GM19023 (cell line): ENCODE results near the gene SLC4A1.

Experiments used
- ATAC-seq: cut with Tn5 transposase; IDR thresholded peaks from one replicate; pipeline ENCODE4 v1.9.1; 2021; ENCODE audit warnings: mild to moderate bottlenecking, moderate library complexity; ENCODE audit not compliant: unreplicated experiment

The SLC4A1 gene

DNA sequence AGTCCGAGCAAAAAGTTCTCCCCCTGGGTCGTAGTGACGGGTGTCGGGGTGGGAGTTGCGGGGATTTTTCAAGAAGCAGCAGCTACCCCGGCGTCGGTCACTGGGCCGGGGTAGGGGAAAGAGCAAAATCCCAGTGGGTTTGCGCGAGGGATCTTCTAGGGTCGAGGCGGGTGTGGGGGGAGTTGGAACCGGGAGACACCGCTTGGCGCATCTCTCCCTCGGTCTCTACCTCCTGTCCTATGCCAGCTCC is 46.1 kb downstream of the SLC4A1 start:
- no peak for ATAC-seq

DNA sequence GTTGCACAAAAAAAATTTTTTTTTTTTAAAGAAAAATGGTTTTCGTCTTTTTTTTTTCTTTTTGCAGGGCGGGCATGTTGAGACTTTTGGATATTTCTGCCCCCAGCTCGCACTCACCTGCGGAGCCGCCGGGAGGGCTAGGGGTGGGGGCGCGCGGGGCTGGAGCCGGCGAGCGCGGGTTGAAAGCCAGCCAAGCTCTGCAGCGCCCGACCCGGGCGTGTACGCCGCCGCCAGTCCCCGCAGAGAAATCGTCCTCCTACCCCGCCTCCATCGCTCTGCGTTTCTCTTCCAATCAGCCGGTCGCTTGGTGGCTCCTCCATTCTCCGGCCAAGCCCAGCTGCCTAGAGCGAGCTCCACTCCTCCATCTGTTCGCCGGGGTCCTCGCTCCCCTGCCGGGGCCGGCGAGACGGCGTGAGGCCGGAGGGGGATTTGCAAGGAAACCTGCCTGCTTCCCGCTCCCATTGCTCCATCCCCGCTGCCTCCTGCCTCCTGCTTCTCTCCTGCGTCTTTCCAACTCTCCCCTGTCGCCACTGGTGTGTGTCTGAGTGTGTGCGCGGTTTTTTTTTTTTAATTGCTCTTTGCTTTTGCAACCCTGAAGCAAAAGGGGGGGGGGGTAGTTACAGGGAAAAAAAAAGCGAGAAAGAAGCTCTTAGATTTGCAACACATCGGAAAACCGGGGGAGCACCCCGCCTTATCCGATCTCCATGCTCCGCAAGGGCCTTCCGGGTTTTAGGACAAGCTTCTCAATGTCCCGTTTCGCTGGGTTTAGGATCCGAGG is 46.7 kb downstream of the SLC4A1 start:
- no peak for ATAC-seq

DNA sequence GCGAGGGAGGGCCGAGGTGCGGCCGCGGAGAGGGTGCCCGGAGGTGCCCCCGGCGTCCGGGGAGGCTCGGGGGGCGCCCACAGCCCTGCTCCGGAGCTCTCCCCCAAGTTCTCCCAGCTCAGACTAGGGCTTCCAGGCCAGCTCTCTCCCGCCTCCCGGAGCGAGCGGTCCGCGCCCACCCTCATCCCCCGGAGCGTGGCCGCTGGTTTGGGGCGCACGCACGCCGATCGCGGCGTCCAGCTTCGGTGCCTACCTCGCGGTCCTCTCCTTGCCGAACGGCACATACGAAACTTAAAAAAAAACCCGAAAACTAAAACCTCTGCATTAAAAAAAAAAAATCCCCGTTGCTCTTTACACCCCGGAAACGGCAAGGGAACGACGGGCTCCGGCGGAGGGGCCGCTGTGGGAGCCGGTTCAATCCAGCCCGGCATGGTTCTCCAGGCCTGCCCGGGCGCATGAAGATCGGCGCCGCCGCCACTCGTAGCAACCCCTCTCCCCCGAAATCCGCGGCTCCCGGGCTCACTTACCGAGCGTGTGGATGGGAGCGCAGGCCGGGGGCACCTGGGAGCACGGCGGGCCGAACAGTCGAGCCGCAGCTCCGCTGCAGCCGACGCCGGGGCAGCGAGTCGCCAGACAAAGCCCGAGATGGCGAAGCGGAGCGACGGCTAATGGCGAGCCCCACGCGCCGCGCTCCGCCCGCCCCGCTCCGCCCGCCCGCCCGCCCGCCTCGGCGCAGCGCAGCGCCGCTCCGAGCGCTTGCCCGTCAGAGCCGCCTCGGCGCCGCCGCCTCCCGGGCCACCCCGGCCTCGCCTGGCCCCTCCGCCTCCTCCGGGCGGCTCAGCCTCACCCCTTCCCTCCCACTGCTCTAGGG is 47.5 kb downstream of the SLC4A1 start:
- ATAC-seq: no peak

DNA sequence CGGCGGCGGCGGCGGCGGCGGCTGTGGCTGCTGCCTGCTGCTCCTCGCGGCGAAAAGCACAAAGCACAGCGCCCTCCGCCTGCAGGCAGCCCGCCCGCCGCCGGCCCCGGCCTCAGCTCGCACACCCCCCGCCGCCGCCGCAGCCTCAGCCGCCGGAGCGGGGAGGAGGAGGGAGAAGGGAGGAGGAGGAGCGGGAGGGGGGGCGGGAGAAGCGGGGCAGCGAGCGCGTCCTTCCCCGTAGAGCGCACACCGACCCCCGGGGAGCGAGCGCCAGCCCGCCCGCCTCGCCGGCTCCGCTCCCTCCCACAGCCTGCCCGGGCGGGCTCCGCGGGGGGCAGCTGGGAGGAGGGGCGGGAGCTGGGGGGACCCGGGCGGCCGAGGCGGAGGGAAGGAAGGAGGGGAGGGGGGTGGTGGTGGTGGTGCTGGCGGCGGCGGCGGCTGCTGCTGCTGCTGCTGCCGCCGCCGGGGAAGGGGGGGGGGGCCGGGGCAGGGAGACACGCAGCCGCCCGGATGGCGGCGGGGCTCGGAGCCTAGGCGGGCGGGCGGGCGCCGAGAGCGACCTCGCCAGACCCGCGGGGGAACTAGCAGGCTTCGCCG is 48.2 kb downstream of the SLC4A1 start, which contains the start of gene UBTF:
Gene UBTF (minus strand): TSS at position 60 of the 597 bp plus-strand sequence. CDS start 1,446 bp downstream, outside the sequence.
- peak; percentile 9 for ATAC-seq

DNA sequence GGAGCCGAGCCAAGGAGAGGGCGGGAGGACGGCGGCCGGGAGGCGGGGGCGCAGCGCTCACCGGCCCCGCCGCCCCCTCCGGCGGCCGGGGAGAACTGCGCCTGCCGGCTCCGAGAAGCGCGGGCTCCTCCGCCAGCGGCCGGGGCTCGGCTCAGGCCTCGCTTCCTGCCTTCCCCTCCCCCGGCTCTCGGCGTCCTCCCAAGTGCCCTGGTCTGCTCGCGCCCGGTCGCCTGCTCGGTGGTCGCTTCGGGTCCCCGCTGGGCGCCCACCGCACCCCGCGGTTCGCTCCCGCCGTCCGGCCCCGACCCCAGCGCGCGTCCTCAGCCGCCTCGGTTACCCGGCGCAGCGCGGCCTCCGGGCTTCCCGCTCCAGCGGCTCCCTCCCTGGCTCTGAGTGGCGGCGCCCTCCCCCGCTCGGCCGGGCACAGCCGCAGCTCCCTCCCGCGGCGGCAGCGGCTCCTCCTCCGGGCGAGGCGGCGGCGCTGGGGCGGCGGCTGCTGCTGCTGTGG is 48.8 kb downstream of the SLC4A1 start:
- peak; percentile 36 for ATAC-seq

DNA sequence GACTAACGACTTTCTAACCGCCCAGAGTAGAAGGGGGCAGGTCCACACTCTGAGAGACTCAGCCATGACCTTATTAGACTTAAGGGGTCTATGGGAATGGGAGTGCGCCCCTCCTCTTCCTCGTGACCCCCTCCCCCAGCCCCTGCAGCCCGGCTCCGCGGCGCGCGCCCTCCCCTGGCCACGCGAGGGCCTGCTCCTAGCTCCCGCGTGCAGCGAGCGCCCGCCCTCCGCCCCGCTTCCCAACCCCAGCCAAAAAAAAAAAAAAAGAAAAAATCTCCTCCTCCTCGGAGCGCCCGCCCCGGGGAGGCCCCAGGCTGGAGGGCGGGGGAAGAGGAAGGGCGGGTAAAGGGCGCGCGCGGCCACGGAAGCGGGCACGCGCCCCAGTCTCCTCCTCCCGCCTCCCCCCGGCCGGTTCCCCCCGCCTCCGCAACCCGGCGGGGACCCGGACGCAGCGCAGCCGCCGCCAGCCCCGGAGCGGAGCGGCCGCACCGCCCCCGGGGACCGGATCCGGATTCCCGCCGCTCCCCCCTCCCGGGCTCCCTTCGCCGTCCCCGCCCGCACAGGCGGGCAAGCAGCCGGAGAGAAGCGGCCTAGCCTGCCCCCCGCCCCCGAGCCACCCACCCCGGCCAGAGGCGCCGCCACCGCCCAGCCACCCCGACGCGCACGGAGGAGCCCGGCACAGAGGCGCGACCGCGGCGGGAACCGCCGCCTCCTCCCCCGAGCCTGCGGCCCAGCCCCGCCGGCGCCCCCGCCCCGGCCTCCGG is 49.4 kb downstream of the SLC4A1 start:
- peak; percentile 37 for ATAC-seq

DNA sequence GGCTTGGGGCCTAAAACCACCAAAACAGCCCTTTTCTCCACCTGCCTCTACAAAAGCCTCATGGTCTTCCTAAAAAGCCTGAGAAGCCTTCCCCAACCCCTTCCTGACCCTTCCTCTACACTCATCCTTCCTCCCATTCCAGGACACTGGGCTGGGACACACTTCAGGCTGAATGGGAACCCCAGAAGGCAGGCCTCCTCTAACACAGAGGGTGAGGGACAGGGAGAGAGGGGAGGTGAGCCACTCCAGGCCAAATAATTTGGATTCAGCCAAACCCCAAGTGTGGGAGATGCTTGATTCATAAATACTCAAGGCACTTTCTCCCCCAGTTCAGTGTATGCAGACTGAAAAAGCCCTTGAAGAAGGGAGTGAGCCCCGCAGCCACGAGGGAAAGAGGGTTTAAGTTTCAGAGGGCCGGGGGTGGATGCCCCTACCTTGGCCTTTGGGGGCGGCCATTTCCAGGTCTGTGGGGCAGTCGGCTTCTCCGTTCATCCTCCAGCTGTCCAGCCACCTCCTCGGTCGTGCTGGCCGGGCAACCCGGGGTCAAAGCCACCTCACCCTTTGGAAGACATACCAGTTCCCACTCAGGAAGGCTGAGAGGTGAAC is 50.1 kb downstream of the SLC4A1 start:
- no peak for ATAC-seq

DNA sequence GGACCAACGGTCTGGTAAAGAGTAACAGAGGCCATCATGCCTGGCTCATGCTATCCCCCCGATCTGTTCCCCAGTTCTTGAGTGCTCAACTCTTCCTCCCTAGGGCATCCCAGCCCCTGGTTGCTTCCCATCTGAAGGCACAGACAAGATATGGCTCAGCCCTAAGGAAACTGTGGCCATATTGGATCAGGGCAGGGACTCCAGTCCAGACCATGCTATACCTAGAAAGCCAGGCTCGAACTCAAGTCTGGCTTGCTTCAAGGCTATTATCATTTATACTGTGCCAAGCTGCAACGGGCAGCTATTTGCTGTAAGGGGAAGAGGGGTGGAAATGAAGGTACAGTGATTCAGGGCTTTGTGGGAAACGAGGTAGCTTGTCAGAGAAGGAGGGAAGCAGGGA is 51.2 kb downstream of the SLC4A1 start:
- ATAC-seq: no peak

DNA sequence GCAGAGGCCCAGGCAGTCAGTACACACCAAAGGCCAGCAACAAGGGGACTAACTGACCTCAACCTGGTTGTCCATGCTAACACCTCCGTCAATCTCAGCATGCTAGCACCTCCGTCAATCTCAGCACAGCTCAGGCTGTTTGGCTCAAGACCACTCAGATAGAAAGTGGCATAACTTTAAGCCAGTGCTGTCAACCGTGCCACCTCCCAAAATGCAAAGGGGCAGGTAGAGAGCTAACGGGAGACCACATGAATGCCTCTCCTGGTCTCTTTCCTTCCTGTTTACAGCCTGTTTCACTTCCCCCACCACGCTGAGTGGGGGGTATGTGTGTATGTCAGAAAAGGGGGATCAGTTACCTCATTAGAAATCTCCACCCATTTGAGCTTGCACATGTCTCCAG is 51.8 kb downstream of the SLC4A1 start:
- ATAC-seq: no peak

DNA sequence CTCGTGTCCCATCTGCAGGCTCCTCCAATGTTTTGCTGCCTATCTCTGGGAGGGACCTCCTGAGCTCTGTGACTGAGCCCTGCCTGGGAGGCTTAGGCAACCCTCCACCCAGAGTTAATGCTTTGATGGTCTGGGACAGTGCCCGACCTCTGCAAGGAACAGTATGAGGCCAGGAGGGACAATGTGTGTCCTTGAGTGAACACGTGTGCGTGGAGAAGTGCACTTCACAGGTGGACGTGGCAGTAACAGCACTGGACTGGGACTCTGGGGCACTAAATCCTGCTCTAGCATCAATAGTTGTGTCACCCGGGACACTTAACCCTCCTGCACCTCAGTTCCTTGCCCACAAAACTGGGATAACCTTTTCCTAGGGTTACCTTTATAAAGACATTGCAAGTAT is 53.0 kb downstream of the SLC4A1 start:
- no peak for ATAC-seq

DNA sequence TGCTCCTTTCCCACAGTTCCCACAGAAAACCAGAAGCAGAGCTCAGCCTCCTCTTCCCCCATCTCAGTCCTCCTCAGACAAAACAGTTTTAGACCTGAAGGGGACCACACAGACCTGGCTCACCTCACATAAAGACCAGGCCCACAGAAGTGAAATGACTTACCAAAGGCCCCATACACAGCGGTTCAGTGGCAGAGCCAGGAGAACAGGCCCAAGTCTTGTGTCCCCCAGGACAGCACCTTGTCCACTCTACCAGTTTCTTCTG is 53.8 kb downstream of the SLC4A1 start:
- ATAC-seq: no peak

DNA sequence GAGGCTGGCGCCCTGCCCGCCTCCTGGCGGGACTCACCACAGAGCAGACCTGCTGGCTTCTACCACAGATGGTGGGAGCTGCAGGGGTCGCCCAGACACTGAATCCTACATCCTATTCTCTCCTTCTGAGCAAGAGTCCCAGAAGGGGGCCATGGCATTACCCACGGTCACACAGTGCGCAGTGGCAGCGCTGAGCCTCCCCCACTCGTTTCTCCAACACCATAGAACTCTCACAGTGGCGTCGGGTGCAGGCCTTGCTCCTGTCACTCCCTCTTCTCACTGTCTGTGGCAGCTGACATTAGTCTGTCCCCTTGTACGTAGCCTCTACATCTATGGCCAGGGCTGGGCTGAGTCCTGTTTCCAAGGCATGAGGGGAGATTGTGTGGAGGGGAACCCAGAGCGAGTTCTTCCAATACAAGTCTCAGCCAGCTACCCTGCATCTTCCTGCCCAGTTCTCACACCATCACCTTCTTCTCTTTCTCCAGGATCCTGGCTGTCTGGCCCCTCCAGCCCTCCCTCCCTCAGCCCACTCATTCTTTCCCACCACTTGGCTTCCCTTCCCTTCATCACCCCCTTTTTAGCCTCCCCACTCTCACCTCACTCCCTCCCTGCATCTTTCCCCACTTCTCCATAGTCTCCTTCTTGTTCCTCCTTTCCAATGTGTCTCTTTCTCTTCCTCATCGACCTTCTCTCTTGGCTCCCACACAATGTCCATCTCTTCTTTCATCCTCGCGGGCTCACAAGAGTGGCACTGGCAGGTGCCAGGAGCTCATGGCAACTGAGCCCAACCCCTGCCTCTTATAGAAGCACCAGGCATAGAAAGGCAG is 54.3 kb downstream of the SLC4A1 start:
- no peak for ATAC-seq

DNA sequence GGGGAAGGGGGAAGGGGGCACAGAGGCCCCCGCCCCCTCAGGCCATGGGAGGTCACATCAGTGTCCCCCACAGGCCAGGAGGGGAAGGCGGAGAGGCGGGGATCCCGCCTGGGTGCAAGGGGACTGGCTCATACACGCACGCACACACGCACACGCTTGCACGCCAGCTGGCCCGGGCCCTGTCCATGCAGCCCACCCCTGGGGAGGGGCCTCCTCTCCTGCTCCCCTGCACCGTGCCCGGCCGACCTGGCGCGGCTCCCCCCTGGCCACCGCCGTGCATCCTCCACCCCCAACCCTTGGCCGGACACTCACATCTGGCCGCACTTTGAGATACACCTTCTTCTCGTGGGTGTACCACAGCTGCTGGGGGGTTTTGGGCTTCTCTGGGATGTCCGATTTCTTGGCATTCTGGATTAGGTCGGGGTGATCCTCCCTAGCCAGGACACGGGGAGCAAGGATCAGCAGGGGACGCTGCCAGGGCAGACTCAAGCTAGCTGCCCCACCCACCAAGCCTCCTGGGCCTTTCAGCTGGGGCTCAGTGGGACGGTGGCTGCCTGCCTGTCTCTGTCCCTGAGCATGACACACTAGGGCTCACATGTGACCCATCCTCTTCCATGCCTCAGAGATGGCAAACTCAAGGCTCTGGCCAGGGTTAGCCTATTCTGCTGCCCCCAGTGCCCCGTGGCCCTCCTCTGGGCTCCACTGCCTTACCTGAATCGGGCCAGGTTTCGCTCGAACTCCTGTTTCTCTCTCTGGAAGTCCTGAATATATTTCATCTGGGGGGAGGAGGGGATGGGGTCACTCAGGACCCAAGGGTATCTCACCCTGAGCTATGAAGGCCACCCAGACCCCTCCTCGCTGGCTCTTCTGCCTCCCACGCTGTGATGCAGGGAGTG is 55.2 kb downstream of the SLC4A1 start:
- no peak for ATAC-seq

DNA sequence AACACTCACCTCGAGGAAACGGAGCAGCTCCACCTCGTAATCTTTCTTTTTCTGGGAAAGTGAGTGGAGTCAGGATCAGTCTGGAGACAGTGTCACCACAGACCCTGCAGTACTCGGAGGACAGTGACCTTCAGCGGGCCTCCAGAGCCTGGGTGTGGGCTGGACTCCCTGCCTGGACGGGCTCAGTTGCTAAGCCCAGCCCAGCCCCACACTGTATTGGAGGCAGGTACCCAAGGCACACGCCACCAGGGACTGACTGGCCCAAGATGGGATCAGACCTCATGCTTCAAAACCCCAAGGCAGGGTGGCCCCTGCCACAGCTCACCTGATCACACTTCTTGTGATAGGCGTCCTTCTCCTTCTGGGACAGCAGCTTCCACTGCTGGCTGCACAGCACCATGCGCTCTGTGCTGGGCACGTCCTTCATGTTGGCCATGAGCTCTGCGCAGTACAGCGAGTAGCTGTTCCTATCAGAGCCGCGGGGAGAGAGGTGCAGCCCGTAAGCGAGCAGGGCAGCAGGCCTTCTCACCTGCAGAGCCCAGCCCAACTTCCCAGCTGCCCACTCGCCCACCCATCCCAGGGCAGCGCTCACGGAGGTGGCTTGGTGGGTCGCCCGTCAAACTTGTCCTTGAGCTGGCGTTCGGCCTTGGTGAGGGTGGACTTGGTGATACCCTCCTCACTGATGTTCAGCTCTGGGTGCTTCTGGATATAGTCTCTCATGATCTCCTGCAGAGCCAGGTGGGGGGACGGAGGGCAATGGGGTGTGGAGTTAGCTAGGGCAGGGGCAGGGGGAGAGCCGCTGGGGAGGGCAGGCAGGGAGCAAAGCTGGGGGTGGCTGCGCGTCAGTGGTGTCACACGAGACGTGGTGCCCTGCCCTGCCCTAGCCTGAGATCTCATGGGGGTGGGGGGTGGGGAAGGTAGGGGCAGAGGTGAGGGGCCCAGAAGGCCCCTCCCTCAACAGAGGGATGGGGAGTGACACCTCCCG is 56.4 kb downstream of the SLC4A1 start:
- no peak for ATAC-seq

DNA sequence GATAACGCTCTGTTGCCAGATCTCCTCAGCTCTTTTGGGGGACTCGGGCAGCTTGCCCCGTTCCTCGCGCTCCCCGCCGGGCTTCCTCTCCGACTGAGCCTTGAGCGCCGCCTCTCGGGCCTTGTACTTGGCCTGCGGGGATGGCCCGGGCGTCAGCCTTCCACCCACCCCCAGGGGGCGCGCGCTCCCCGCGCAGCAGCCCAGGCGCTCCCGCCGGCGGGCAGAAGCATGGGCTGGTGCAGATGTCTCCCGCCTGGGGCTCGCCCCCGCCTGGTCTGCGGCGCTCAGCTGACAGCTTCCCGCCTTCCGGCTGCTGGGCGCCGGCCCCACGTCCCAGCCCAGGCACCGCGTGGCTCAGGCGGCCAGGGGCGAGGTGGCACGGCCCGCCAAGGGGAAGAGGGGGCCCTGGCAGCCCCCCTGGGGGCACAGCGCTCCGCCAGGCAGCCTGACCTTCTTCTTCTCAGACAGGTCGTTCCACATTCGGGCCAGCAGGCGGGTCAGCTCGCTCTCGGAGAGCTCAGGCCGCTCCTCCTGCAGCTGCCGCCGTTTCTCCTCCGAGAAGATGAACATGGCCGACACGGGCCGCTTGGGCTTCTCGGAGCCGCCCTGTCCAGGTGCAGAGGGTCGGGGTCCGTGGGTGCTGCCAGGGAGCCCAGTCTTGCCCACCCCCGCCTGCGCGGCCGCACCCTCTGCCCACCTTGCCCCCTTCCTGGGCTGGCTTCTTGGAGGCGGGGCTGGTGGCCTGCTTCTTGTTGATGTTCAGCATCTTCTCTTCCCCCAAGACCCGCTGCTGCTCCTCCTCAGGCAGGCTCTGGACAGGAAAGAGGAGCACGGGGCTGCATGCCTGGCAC is 57.4 kb downstream of the SLC4A1 start:
- ATAC-seq: peak; percentile 79

DNA sequence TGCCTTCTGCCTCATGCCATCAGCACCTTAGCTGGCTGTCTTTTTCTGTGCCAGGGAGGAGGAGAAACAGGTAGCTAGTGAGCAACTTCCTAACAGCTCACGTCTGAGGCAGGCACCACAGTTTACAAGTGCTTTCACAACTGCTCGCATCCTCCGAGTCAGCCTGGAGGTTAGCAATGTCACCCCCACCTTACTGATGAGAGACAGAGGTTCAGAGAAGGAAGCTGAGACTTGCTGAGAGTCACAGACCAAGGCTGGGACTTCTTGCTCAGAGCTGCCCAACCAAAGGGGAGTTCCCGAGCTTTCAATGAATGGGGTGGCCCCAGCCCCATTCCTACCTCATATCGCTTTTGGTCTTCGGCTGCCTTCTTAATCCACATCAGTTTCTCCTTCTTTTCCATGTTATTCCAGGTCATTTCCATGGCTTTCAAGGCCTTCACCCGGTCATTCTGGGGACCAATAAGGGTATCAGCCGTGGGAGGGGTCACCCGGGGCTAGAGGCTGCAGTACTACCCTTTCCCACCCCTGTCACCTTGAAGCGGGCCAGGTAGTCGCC is 58.1 kb downstream of the SLC4A1 start:
- no peak for ATAC-seq

DNA sequence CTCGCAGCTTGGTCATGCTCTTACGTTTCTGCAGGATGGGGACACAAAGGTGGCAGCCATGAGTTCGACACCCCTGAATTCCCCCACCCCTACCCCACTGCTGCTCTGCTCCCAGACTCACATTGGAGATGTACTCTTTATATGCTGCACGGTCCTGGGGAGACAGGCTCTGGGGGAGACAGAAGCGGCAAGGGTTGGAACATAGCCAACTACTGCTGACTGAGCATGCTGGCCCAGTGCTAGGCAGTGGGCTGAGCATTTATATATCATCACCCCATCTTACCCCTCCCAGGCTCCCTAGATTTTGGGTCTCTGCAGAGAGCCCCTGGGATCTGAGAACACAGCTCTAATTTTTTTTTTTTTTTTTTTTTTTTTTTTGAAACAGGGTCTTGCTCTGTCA is 60.2 kb downstream of the SLC4A1 start:
- no peak for ATAC-seq
